HG03159 (cell line): Measurements from ENCODE around the gene C1orf87.

Source experiments
- ATAC-seq: cut with Tn5 transposase; IDR thresholded peaks from one replicate; pipeline ENCODE4 v1.9.1; 2021; ENCODE audit warnings: mild to moderate bottlenecking, moderate library complexity; ENCODE audit not compliant: unreplicated experiment

C1orf87 gene

GRCh38 chr1:60065199-60065598 lies 8.4 kb downstream of the C1orf87 start:
- ATAC-seq = no peak

GRCh38 chr1:60063561-60063960 lies 10.0 kb downstream of the C1orf87 start:
- ATAC-seq = no peak

GRCh38 chr1:60059468-60059867 lies 14.1 kb downstream of the C1orf87 start:
- no peak for ATAC-seq

GRCh38 chr1:60055336-60055735 lies 18.2 kb downstream of the C1orf87 start:
- no peak for ATAC-seq

GRCh38 chr1:60054374-60054773 lies 19.2 kb downstream of the C1orf87 start:
- ATAC-seq = no peak

- ATAC-seq = no peak
Observed at GRCh38 chr1:60052601-60053000, 21.0 kb downstream of the C1orf87 start.

GRCh38 chr1:60051191-60051590 lies 22.4 kb downstream of the C1orf87 start:
- ATAC-seq = no peak

- no peak for ATAC-seq
Observed at GRCh38 chr1:60049188-60049587, 24.4 kb downstream of the C1orf87 start.

GRCh38 chr1:60044881-60045280 lies 28.7 kb downstream of the C1orf87 start:
- ATAC-seq = no peak

- ATAC-seq = no peak
Observed at GRCh38 chr1:60041783-60042182, 31.8 kb downstream of the C1orf87 start.

- no peak for ATAC-seq
Observed at GRCh38 chr1:60037669-60038068, 35.9 kb downstream of the C1orf87 start.

- ATAC-seq = no peak
Observed at GRCh38 chr1:60036856-60037460, 36.6 kb downstream of the C1orf87 start.

- no peak for ATAC-seq
Observed at GRCh38 chr1:60035921-60036320, 37.6 kb downstream of the C1orf87 start.

GRCh38 chr1:60034999-60035398 lies 38.6 kb downstream of the C1orf87 start:
- no peak for ATAC-seq

GRCh38 chr1:60033066-60033465 lies 40.5 kb downstream of the C1orf87 start:
- ATAC-seq = no peak

GRCh38 chr1:60031146-60031545 lies 42.4 kb downstream of the C1orf87 start:
- no peak for ATAC-seq

- ATAC-seq = no peak
Observed at GRCh38 chr1:60025552-60025951, 48.0 kb downstream of the C1orf87 start.

GRCh38 chr1:60017508-60018205 lies 55.9 kb downstream of the C1orf87 start:
- ATAC-seq = no peak

GRCh38 chr1:60010690-60011089 lies 62.9 kb downstream of the C1orf87 start:
- no peak for ATAC-seq

- no peak for ATAC-seq
Observed at GRCh38 chr1:60008500-60008899, 65.1 kb downstream of the C1orf87 start.

- ATAC-seq = no peak
Observed at GRCh38 chr1:60000625-60001024, 72.9 kb downstream of the C1orf87 start.

- ATAC-seq = no peak
Observed at GRCh38 chr1:59999746-60000145, 73.8 kb downstream of the C1orf87 start.

GRCh38 chr1:59999006-59999405 lies 74.6 kb downstream of the C1orf87 start:
- no peak for ATAC-seq
